GM23248 (cell line): ENCODE data around the gene RNF114. TPM values are rescaled to one million over a fixed set of nuclear protein-coding genes. Genes with fewer than 3 reads are reported as not detected.

Source experiments
- DNase-seq: peaks from one replicate; pipeline ENCODE4 v3.0.0-alpha.2; 2015
- H2AFZ ChIP-seq: fragments of 200-600 bp; sonication (generic); 2 replicates; pipeline ENCODE4 v1.6.1; 2016; ENCODE audit warnings: antibody characterized with exemption
- H3F3A ChIP-seq: fragments of 200-600 bp; sonication (generic); 2 replicates; pipeline ENCODE4 v1.6.1; 2016; ENCODE audit warnings: mild to moderate bottlenecking, antibody characterized with exemption, mixed run types; ENCODE audit not compliant: insufficient read depth
- H3K27ac ChIP-seq: fragments of 200-600 bp; sonication (generic); 2 replicates; pipeline ENCODE4 v1.5.1; 2016; ENCODE audit warnings: mild to moderate bottlenecking
- H3K27me3 ChIP-seq: fragments of 200-600 bp; sonication (generic); replicated peaks from 2 replicates; pipeline ENCODE4 v1.6.1; 2016; ENCODE audit warnings: mild to moderate bottlenecking; ENCODE audit not compliant: insufficient read depth
- H3K36me3 ChIP-seq: fragments of 200-600 bp; sonication (generic); 2 replicates; pipeline ENCODE4 v1.6.1; 2016; ENCODE audit warnings: low read depth, mild to moderate bottlenecking
- H3K4me1 ChIP-seq: fragments of 200-600 bp; sonication (generic); 2 replicates; pipeline ENCODE4 v1.6.1; 2016; ENCODE audit warnings: mild to moderate bottlenecking; ENCODE audit not compliant: insufficient read depth
- H3K4me2 ChIP-seq: fragments of 200-600 bp; sonication (generic); one replicate; pipeline ENCODE4 v1.6.1; 2016; ENCODE audit warnings: mild to moderate bottlenecking; ENCODE audit not compliant: unreplicated experiment
- H3K4me3 ChIP-seq: fragments of 200-600 bp; sonication (generic); 2 replicates; pipeline ENCODE4 v1.5.1; 2016; ENCODE audit warnings: mild to moderate bottlenecking
- H3K79me2 ChIP-seq: fragments of 200-600 bp; sonication (generic); 2 replicates; pipeline ENCODE4 v1.6.1; 2016; ENCODE audit warnings: mild to moderate bottlenecking; ENCODE audit not compliant: insufficient read depth
- H3K9ac ChIP-seq: fragments of 200-600 bp; sonication (generic); 2 replicates; pipeline ENCODE4 v1.6.1; 2016; ENCODE audit warnings: mild to moderate bottlenecking
- H3K9me2 ChIP-seq: fragments of 200-600 bp; sonication (generic); 2 replicates; pipeline ENCODE4 v1.6.1; 2016; ENCODE audit warnings: mixed run types, mild to moderate bottlenecking, moderate library complexity; ENCODE audit not compliant: insufficient read depth
- H3K9me3 ChIP-seq: fragments of 200-600 bp; sonication (generic); one replicate; pipeline ENCODE4 v1.6.1; 2017; ENCODE audit warnings: low read depth
- H4K20me1 ChIP-seq: fragments of 200-600 bp; sonication (generic); 2 replicates; pipeline ENCODE4 v1.6.0; 2016; ENCODE audit not compliant: insufficient read depth
- EZH2 ChIP-seq: fragments of 200-600 bp; sonication (generic); IDR thresholded peaks from 2 replicates; pipeline ENCODE4 v1.6.1; 2018; ENCODE audit warnings: antibody characterized with exemption, mild to moderate bottlenecking; ENCODE audit not compliant: insufficient read depth, poor library complexity, severe bottlenecking
- EZH2phosphoT487 ChIP-seq: fragments of 200-600 bp; sonication (generic); IDR thresholded peaks from 2 replicates; pipeline ENCODE4 v1.6.1; 2018; ENCODE audit warnings: antibody characterized with exemption, moderate library complexity, mild to moderate bottlenecking, low read depth; ENCODE audit not compliant: insufficient read depth
- WGBS, 2 experiments: methylation state at CpG; one replicate each; pipeline ENCODE4 v1.1.6; 2015 to 2017; ENCODE audit warnings: low lambda C conversion rate in 2 of 2, low coverage in 1 of 2; ENCODE audit errors: missing lambda C conversion rate in 2 of 2; 5-methylcytosine and 5-hydroxymethylcytosine counted together
- in situ Hi-C: fragments of 300-500 bp; cut with MboI; formaldehyde crosslinking; loops from 2 replicates; pipeline ENCODE4 v1.15.0; 2020
- polyA plus RNA-seq: library from polyadenylated mRNA; unstranded; fragments of >200 nt; fragmentation: Nextera tagmentation; extraction: Ambion mirVana; gene quantifications from 2 replicates; pipeline ENCODE4 v1.2.1, GENCODE V29; 2016
- total RNA-seq: library from RNA; depleted of rRNA; stranded (reverse); fragments of >200 nt; shearing (Covaris generic); gene quantifications from 2 replicates; pipeline ENCODE4 v1.2.3, GENCODE V29; 2014

Gene RNF114
- total and polyA plus RNA-seq, 2 experiments from 2014 or later = 72.7 to 96.0 TPM

DNA sequence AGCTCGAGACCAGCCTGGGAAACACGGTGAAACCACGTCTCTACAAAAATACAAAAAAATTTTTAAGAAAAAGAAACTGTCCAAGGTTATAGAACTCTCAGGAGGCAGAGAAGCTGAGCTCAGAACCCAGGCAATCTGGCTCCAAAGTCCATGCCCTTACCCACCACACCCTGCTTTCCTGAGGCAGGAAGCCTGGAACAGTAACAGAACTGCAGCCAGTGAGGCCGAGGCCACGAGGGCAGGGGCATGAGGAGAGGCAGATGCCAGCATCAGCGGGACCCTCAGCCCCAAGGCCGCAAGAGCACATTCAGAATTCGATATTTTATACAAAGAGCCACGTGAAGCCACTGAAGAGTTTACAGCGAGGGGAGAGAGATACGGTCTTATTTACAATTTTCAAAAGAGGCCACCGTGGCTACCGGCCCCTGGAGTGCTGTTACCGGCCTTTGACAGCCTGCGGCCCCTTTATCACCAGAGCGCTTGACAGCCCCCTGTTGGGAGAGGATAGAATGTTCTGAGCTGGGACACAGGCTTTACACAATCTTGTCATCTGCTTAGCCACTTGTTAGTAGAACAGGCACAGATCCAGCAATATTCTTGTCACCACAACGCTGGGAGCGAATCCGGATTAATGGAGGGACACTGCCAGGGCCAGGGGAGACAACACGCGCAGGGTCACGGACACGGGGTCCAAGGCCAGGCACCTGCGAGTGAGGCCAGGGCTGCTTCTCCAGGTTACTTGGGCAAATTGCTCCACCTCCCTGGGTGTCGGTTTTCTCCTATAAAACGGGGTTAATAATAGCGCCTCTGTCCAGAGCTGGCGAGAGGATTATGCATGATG is 26.5 kb upstream of the RNF114 start:
- Histone ChIP-seq H3K27me3 (no peaks in the 10 kb centered on the region), H4K20me1 (no peaks in the 10 kb centered on the region), H2AFZ (no peak overlapping the region), H3K9ac (no peak overlapping the region), H3K36me3 (peaks cover 8% of the 10 kb centered on the region; the same call in 1 of the 2 replicates), H3K79me2 (peaks cover 73% of the 10 kb centered on the region), H3K4me1 (peaks cover 11% of the 10 kb centered on the region), H3K9me3 (no peaks in the 10 kb centered on the region), H3K4me3 (no peak overlapping the region), H3K9me2 (no peaks in the 10 kb centered on the region), H3K4me2 (no peak overlapping the region), H3F3A (no peaks in the 10 kb centered on the region), H3K27ac (no peak overlapping the region)
- in situ Hi-C loops = no loop called here
- TF ChIP-seq EZH2phosphoT487 (no peak), EZH2 (no peak)
- DNase-seq = no peak
- 79 to 81% methylated on average over 28 of the region's 28 CpGs for WGBS, 2 experiments

DNA sequence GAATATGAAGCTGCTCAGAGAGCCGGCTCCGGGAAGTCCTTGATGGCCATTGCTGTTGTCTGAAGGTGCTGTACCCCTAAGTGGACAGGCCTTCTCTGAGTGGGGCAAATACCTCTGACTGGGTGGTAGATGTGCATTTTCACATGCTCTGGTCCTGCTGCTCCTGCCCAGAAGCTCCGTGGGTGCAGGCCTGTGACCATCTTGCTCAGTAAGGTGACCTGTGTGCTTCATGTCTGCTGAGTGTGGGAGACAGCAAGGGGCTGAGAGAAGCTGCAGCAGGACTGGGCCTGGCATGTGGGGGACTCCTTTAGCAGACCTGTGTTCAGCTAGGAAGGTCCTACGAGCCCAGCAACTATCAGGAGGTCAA is 25.9 kb upstream of the RNF114 start:
- H3K36me3 ChIP-seq = peaks cover 3% of the 10 kb centered on the region; the same call in 1 of the 2 replicates
- H3K4me3 ChIP-seq = no peak overlapping the region
- H4K20me1 ChIP-seq = no peaks in the 10 kb centered on the region
- H3K9ac ChIP-seq = no peak overlapping the region
- no peak for TF ChIP-seq EZH2
- no peak for TF ChIP-seq EZH2phosphoT487
- no peaks in the 10 kb centered on the region for H3K27me3 ChIP-seq
- H3K27ac ChIP-seq = no peak overlapping the region
- no peak overlapping the region for H2AFZ ChIP-seq
- in situ Hi-C loops = no loop called here
- H3K4me2 ChIP-seq = no peak overlapping the region
- no peaks in the 10 kb centered on the region for H3K9me3 ChIP-seq
- H3F3A ChIP-seq = no peaks in the 10 kb centered on the region
- peaks cover 11% of the 10 kb centered on the region for H3K4me1 ChIP-seq
- WGBS, 2 experiments = 85 to 88% methylated on average over 4 of the region's 4 CpGs
- no peaks in the 10 kb centered on the region for H3K9me2 ChIP-seq
- DNase-seq = no peak
- peaks cover 79% of the 10 kb centered on the region for H3K79me2 ChIP-seq

DNA sequence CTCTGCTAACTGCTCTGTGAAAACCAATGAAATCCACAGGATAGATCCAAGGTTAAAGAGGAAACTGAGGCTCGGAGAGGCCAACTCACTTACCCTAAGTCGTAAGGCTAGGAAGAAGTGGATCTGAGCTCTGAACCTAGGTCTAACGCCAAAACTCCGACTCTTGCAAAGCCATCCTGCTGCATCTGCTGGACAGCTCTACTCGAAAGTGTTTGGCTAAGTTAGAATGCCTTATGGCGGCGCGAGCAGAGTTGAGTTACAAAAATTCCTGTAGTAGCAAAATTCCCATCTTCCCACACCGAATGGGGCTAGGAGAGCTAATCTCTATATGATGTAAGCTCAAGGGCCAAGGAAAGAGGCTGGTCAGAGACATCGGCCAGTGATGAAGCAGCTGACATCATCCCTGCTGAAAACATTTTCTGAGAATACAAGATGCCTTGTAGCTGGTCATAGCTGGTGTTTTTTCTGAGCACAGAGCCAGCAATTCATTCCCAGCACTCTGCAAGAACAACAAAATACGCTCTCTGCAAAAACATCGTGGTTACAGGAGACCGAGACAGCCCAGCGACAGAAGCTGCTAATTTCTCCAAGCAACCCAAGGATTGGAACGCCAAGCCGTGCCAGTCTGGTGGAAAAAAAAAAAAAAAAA is 22.7 kb upstream of the RNF114 start:
- Histone ChIP-seq H2AFZ (no peak overlapping the region), H3K4me3 (peak overlapping the region; percentile 91), H4K20me1 (no peaks in the 10 kb centered on the region), H3K4me1 (peaks cover 21% of the 10 kb centered on the region), H3K4me2 (peak overlapping the region; percentile 95), H3K9me3 (no peaks in the 10 kb centered on the region), H3K27ac (0 out of 2 replicates have a peak overlapping the region, but pooled peaks have one; percentile 1), H3K9me2 (no peaks in the 10 kb centered on the region), H3K79me2 (peaks cover 68% of the 10 kb centered on the region), H3K36me3 (no peaks in the 10 kb centered on the region), H3F3A (no peaks in the 10 kb centered on the region), H3K9ac (peak overlapping the region; percentile 93), H3K27me3 (no peaks in the 10 kb centered on the region)
- WGBS, 2 experiments = 65 to 68% methylated on average over 16 of the region's 16 CpGs
- no peak for TF ChIP-seq EZH2phosphoT487
- TF ChIP-seq EZH2 = no peak
- peak; percentile 49 for DNase-seq
- in situ Hi-C loops = no loop called here

DNA sequence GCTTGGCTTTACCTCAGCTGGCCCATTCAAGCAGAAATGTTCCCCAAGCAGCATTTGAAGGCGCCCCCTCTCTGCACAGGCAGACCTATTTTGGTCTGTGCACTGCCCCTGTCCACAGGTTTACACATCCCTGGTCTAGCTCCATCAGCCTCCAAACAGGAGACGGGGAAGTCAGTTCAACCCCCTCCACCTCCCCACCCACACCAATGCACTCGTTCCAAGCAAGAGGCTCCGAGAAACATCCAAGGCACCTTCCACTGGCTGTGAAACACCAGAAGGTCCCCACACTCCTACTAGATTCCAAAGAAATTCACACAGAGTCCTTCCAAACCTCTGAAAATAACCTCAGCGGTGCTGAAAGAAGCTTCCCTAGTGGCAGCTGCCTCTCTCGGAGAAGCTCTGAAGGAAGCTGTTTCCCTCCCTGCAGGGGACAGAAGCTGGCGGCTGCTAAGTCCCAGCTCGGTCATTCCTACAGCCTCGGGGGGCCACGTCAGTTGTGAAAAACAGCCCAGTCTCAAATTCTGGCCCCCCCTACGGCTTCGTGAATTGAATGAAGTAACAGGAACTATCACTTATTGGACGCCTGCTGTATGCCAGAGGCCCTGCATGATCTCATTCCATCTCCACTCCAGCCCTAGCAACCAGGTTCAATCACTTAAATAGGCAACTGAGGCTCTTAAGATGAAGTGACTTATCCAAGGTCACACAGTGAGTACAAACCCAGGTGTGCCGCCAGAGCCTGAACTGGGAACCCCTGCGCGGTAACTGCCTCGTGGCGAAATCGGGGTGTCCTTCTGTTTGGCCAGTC is 21.7 kb upstream of the RNF114 start:
- in situ Hi-C loops = no loop called here
- WGBS, 2 experiments = 0 to 1% methylated on average over 19 of the region's 19 CpGs
- no peaks in the 10 kb centered on the region for H4K20me1 ChIP-seq
- peak overlapping the region; percentile 93 for H3K9ac ChIP-seq
- H3K79me2 ChIP-seq = peaks cover 58% of the 10 kb centered on the region
- H3K4me2 ChIP-seq = peak overlapping the region; percentile 95
- DNase-seq = peak; percentile 70
- H3K27me3 ChIP-seq = no peaks in the 10 kb centered on the region
- no peaks in the 10 kb centered on the region for H3K36me3 ChIP-seq
- H2AFZ ChIP-seq = peak overlapping the region; percentile 91
- no peaks in the 10 kb centered on the region for H3K9me2 ChIP-seq
- no peaks in the 10 kb centered on the region for H3K9me3 ChIP-seq
- peaks cover 21% of the 10 kb centered on the region for H3K4me1 ChIP-seq
- TF ChIP-seq EZH2phosphoT487 (no peak), EZH2 (no peak)
- peak overlapping the region; percentile 98 for H3K27ac ChIP-seq
- no peaks in the 10 kb centered on the region for H3F3A ChIP-seq
- H3K4me3 ChIP-seq = peak overlapping the region; percentile 91
